BLaER1 treated with 17β-estradiol and CSF1 and Interleukin-3, amounts not matched to agents 10 nM and 100 nM (cell line): ENCODE results near the gene AMOTL1.

Experiments
- H3K27ac ChIP-seq, 11 experiments: shearing (Covaris generic); formaldehyde crosslinking; 2 replicates each; pipeline ENCODE4 v1.8.1; 2022
- H3K27me3 ChIP-seq, 11 experiments: shearing (Covaris generic); formaldehyde crosslinking; 2 replicates each; pipeline ENCODE4 v1.8.1; 2022
- H3K36me3 ChIP-seq, 11 experiments: shearing (Covaris generic); formaldehyde crosslinking; 2 replicates each; pipeline ENCODE4 v1.8.1; 2022
- H3K4me1 ChIP-seq, 10 experiments: shearing (Covaris generic); formaldehyde crosslinking; 2 replicates each; pipeline ENCODE4 v1.8.1; 2022
- H3K4me2 ChIP-seq, 11 experiments: shearing (Covaris generic); formaldehyde crosslinking; 2 replicates each; pipeline ENCODE4 v1.8.1; 2022
- H3K4me3 ChIP-seq, 10 experiments: shearing (Covaris generic); formaldehyde crosslinking; 2 replicates each; pipeline ENCODE4 v1.8.1; 2022
- H3K9ac ChIP-seq, 11 experiments: shearing (Covaris generic); formaldehyde crosslinking; 2 replicates each; pipeline ENCODE4 v1.8.1; 2022
- H3K9me3 ChIP-seq, 11 experiments: shearing (Covaris generic); formaldehyde crosslinking; replicated peaks in 1 of 11; 2 replicates each; pipeline ENCODE4 v1.8.1; 2022
- H4K20me1 ChIP-seq, 11 experiments: shearing (Covaris generic); formaldehyde crosslinking; 2 replicates each; pipeline ENCODE4 v1.8.1; 2022
- Cebpa-rat ChIP-seq, 11 experiments: shearing (Covaris generic); IDR thresholded peaks; 2 replicates each; pipeline ENCODE4 v1.8.1; 2022

Gene AMOTL1

DNA sequence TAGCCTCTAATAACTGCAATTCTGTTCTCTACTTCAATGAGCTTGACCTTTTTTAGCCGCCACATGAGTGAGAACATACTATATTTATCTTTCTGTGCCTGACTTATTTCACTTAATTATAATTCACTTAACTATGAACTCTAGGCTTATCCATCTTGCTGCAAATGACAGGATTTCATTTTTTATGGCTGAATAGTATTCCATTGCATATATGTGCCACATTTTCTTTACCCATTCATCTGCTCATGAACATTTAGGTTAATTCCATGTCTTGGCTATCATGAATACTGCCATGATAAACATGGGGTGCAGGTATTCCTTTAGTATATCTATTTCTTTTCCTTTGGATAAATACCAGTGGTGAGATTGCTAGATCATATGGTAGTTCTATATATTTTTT, 120.0 kb downstream of the AMOTL1 start:
- Histone ChIP-seq H3K4me1 (peaks cover 27 to 33% (median 31%) of the 10 kb centered on the region in 10 experiments), H3K4me2 (no peak overlapping the region), H3K27me3 (no peaks in the 10 kb centered on the region), H3K27ac (no peak overlapping the region), H4K20me1 (no peaks in the 10 kb centered on the region), H3K9ac (no peak overlapping the region), H3K36me3 (peaks cover 0 to 23% (median 18%) of the 10 kb centered on the region in 11 experiments; a peak in 15 of 22 replicates), H3K4me3 (no peak overlapping the region), H3K9me3 (peaks cover 19 to 42% (median 33%) of the 10 kb centered on the region in 11 experiments)
- no peak for TF ChIP-seq Cebpa-rat (IDR thresholded peaks at IDR 0.05)

DNA sequence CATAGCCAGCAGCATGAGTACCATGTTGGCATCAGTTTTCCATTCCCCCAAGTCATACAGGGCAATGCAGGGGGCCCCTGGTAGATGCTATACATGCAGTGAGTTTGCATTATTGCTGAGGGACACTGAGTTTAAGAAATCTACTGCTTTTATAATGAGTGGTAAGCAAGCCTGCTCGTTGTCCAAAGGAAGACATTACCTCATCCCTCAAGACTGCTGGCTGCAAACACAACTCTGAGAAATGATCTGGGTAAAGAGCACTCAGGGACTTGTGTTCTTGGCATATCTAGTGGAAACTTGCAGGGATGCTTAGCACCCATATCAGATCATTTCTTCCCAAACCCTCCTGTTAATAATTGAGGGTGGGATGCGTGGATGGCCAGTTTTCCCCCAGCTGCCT, 127.3 kb downstream of the AMOTL1 start:
- no peak for TF ChIP-seq Cebpa-rat (IDR thresholded peaks at IDR 0.05)
- peaks cover 17 to 28% (median 25%) of the 10 kb centered on the region in 11 experiments for H3K9me3 ChIP-seq
- H3K4me3 ChIP-seq = no peak overlapping the region
- H3K27me3 ChIP-seq = no peaks in the 10 kb centered on the region
- H3K27ac ChIP-seq = no peak overlapping the region
- peak overlapping the region in 3 of 11 experiments; percentile 4 to 37 (median 27); a peak in 2 of 22 replicates for H3K4me2 ChIP-seq
- H4K20me1 ChIP-seq = no peaks in the 10 kb centered on the region
- peaks cover 0 to 29% (median 16%) of the 10 kb centered on the region in 11 experiments; a peak in 18 of 22 replicates for H3K36me3 ChIP-seq
- H3K4me1 ChIP-seq = peaks cover 0 to 18% (median 14%) of the 10 kb centered on the region in 10 experiments; a peak in 13 of 20 replicates
- H3K9ac ChIP-seq = no peak overlapping the region

DNA sequence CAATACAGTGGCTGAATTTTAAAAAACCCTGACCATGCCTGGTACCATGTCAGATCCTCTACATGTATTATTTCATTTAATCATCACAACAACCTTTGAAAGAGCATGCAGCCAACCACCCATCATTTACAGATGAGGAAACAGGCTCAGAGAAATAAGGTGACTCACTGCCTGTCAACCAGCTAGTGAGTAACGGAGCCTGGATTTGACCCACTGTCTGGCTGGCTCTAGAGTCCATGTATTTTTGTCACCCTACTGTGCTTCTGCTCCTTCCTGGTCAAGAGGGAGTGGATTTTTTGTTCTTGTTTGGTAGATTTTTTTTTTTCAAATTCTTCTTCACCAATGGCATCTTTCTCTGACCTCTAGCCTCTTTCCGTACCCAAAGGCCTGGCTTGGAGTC, 127.8 kb downstream of the AMOTL1 start:
- Histone ChIP-seq H3K27me3 (no peaks in the 10 kb centered on the region), H3K4me1 (peaks cover 0 to 18% (median 14%) of the 10 kb centered on the region in 10 experiments; a peak in 13 of 20 replicates), H3K9ac (no peak overlapping the region), H3K4me3 (no peak overlapping the region), H3K9me3 (peaks cover 17 to 28% (median 25%) of the 10 kb centered on the region in 11 experiments), H4K20me1 (no peaks in the 10 kb centered on the region), H3K4me2 (peak overlapping the region in 6 of 11 experiments; percentile 1 to 37 (median 18); a peak in 5 of 22 replicates), H3K36me3 (peaks cover 0 to 29% (median 16%) of the 10 kb centered on the region in 11 experiments; a peak in 18 of 22 replicates), H3K27ac (no peak overlapping the region)
- TF ChIP-seq Cebpa-rat (IDR thresholded peaks at IDR 0.05) = no peak

DNA sequence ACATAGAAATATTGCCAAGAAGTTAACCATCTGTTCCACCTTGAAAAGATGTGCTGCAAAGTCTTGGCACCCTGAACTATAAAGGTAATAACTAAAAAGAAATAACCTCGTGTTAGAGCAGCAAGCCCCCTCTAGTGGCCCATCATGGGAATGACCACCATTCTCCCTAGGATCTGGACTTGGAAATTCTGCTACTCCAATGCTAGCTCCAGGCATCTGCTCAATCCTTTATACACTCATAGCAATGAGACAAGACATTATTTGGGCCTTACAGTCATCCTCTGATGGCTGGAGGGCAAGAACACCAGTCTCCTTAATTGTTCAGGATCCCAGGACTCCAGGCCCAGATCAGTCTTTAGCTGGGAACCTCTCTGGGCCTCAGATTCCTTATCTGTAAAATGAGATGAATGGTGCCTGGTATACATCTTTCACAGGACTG, 129.2 kb downstream of the AMOTL1 start:
- Histone ChIP-seq H3K27ac (no peak overlapping the region), H3K4me2 (peak overlapping the region in 2 of 11 experiments; percentile 38 to 42; a peak in 3 of 22 replicates), H3K27me3 (no peaks in the 10 kb centered on the region), H4K20me1 (no peaks in the 10 kb centered on the region), H3K9me3 (peaks cover 17 to 27% (median 22%) of the 10 kb centered on the region in 11 experiments), H3K9ac (no peak overlapping the region), H3K4me1 (peaks cover 0 to 18% (median 14%) of the 10 kb centered on the region in 10 experiments; a peak in 13 of 20 replicates), H3K36me3 (peaks cover 0 to 29% (median 17%) of the 10 kb centered on the region in 11 experiments; a peak in 18 of 22 replicates), H3K4me3 (no peak overlapping the region)
- no peak for TF ChIP-seq Cebpa-rat (IDR thresholded peaks at IDR 0.05)

- Histone ChIP-seq H3K36me3 (peaks cover 0 to 37% (median 6%) of the 10 kb centered on the region in 11 experiments; a peak in 5 of 22 replicates), H3K4me1 (peaks cover 0 to 8% (median 7%) of the 10 kb centered on the region in 10 experiments; a peak in 11 of 20 replicates), H3K9ac (no peak overlapping the region), H3K4me2 (peak overlapping the region in 4 of 11 experiments; percentile 7 to 21 (median 16); a peak in 4 of 22 replicates), H3K4me3 (no peak overlapping the region), H3K27ac (no peak overlapping the region), H3K9me3 (peaks cover 27 to 44% (median 37%) of the 10 kb centered on the region in 11 experiments), H4K20me1 (no peaks in the 10 kb centered on the region), H3K27me3 (no peaks in the 10 kb centered on the region)
- no peak for TF ChIP-seq Cebpa-rat (IDR thresholded peaks at IDR 0.05)
These were observed 139.1 kb downstream of the AMOTL1 start for GRCh38 chr11:94907226-94907625.

- no peak overlapping the region for H3K9ac ChIP-seq
- H3K27ac ChIP-seq = no peak overlapping the region
These were observed 141.2 kb downstream of the AMOTL1 start for GRCh38 chr11:94909371-94909820.

GRCh38 chr11:94910270-94910669, 142.1 kb downstream of the AMOTL1 start:
- no peak overlapping the region for H3K4me2 ChIP-seq

More at GRCh38 chr11:94909371-94909820, 141.2 kb downstream of the AMOTL1 start:
- H3K4me1 ChIP-seq = peaks cover 0 to 8% (median 7%) of the 10 kb centered on the region in 10 experiments; a peak in 11 of 20 replicates
- no peak overlapping the region for H3K4me3 ChIP-seq
- no peaks in the 10 kb centered on the region for H3K27me3 ChIP-seq
- no peak for TF ChIP-seq Cebpa-rat (IDR thresholded peaks at IDR 0.05)
- H3K36me3 ChIP-seq = peaks cover 0 to 17% (median 4%) of the 10 kb centered on the region in 11 experiments; a peak in 5 of 22 replicates
- H4K20me1 ChIP-seq = no peaks in the 10 kb centered on the region
- no peak overlapping the region for H3K4me2 ChIP-seq
- peaks cover 18 to 23% (median 21%) of the 10 kb centered on the region in 11 experiments for H3K9me3 ChIP-seq

GRCh38 chr11:94910779-94911178, 142.6 kb downstream of the AMOTL1 start:
- Histone ChIP-seq H3K4me2 (no peak overlapping the region), H3K36me3 (peaks cover 0 to 5% (median 0%) of the 10 kb centered on the region in 11 experiments; a peak in 1 of 22 replicates), H4K20me1 (no peaks in the 10 kb centered on the region), H3K4me1 (peaks cover 0 to 8% (median 7%) of the 10 kb centered on the region in 10 experiments; a peak in 11 of 20 replicates), H3K9me3 (peaks cover 5 to 9% (median 8%) of the 10 kb centered on the region in 11 experiments; a peak in 20 of 22 replicates), H3K27me3 (no peaks in the 10 kb centered on the region), H3K9ac (no peak overlapping the region), H3K27ac (no peak overlapping the region), H3K4me3 (no peak overlapping the region)
- no peak for TF ChIP-seq Cebpa-rat (IDR thresholded peaks at IDR 0.05)

More at GRCh38 chr11:94910270-94910669, 142.1 kb downstream of the AMOTL1 start:
- no peaks in the 10 kb centered on the region for H4K20me1 ChIP-seq
- TF ChIP-seq Cebpa-rat (IDR thresholded peaks at IDR 0.05) = no peak
- H3K9me3 ChIP-seq = peaks cover 10 to 14% (median 14%) of the 10 kb centered on the region in 11 experiments; a peak in 20 of 22 replicates
- peaks cover 0 to 10% (median 0%) of the 10 kb centered on the region in 11 experiments; a peak in 3 of 22 replicates for H3K36me3 ChIP-seq
- no peak overlapping the region for H3K27ac ChIP-seq
- H3K4me3 ChIP-seq = no peak overlapping the region
- H3K4me1 ChIP-seq = peaks cover 0 to 8% (median 7%) of the 10 kb centered on the region in 10 experiments; a peak in 11 of 20 replicates
- no peak overlapping the region for H3K9ac ChIP-seq
- no peaks in the 10 kb centered on the region for H3K27me3 ChIP-seq

DNA sequence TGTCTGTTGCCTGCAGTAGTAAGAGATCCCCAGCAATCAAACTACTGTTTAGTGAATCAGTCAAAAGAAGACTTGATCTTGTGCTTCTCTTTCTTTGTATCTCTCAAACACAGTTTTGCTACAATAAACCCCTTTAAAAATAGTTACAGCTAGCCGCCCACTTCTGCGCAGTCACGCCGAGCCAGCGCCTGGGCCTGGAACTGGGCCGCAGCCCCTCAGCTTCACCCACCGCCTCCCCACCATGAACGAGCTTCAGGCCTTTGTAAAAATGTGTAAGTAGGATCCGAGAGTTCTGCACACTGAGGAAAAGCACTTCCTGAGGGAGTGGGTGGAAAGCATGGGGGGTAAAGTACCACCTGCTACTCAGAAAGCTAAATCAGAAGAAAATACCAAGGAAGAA, 144.7 kb downstream of the AMOTL1 start:
- no peak overlapping the region for H3K9ac ChIP-seq
- TF ChIP-seq Cebpa-rat (IDR thresholded peaks at IDR 0.05) = no peak

More for the DNA sequence above, 144.7 kb downstream of the AMOTL1 start:
- no peaks in the 10 kb centered on the region for H4K20me1 ChIP-seq
- H3K36me3 ChIP-seq = no peaks in the 10 kb centered on the region
- H3K4me2 ChIP-seq = no peak overlapping the region
- H3K4me1 ChIP-seq = peaks cover 0 to 6% (median 0%) of the 10 kb centered on the region in 10 experiments; a peak in 2 of 20 replicates
- no peak overlapping the region for H3K27ac ChIP-seq
- H3K4me3 ChIP-seq = no peak overlapping the region
- no peaks in the 10 kb centered on the region for H3K27me3 ChIP-seq
- no peaks in the 10 kb centered on the region for H3K9me3 ChIP-seq
